NCI-H345 (cell line): ENCODE measurements around the gene VGF.
"Not testable (repeated sequence)": the region's sequence is repeated elsewhere in the genome, so short reads cannot be mapped to it uniquely, and the experiment has no call there.

ENCODE experiments used
- DNase-seq: peaks from one replicate; lab custom pipeline; 2025; lab: John Stamatoyannopoulos, UW

VGF gene

GRCh38 chr7:101116898-101117297 is 48.5 kb downstream of the VGF start:
- no peak for DNase-seq

DNA sequence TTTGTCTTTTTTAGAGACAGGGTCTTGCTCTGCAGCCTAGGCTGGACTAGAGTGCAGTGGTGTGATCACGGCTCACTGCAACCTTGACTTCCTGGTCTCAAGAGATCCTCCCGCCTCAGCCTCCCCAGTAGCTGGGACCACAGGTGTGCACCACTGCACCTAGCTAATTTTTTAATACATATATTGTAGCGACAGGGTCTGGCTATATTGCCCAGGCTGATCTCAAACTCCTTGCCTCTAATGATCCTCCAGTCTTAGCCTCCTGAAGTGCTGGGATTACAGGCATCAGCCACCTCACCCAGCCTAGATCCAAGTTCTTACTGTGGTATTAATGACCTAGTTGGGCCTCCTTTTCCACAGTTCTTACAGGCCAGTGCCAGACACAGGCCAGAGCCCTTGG is 50.2 kb downstream of the VGF start:
- DNase-seq, result no peak

GRCh38 chr7:101114492-101114891 is 50.9 kb downstream of the VGF start:
- DNase-seq, result no peak

DNA sequence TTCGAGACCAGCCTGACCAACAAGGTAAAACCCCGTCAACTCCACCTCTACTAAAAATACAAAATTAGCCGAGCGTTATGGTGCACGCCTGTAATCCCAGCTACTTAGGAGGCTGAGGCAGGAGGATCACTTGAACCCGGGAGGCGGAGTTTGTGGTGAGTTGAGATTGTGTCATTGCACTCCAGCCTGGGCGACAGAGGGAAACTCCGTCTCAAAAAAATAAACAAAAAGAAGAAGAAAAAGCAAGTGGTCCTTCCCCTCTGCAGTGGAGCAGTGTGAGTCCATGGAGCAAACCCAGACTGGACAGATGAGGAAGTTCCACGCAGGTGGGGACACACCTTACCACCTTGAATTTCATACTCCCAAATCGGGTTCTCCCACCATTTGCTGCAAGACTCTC is 51.5 kb downstream of the VGF start:
- no peak for DNase-seq

DNA sequence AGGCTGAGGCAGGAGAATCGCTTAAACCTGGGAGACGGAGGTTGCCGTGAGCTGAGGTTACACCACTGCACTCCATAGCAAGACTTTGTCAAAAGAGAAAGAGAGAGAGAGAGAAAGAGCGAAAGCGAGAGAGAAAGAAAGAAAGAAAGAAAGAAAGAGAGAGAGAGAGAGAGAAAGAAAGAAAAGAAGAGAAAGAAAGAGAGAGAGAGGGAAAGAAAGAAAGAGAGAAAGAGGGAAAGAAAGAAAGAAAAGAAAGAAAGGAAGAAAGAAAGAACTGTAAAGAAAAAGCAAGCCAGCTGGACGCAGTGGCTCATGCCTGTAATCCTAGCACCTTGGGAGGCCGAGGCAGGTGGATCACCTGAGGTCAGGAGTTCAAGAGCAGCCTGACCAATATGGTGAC is 52.2 kb downstream of the VGF start:
- not testable (repeated sequence) for DNase-seq
